CD8-positive, alpha-beta memory T cell (primary cell): ENCODE data around the gene SCGB3A2. TPM values are rescaled to one million over a fixed set of nuclear protein-coding genes. Genes with fewer than 3 reads are reported as not detected.

ENCODE experiments used
- CTCF ChIA-PET: fragments of 350-600 bp; sonication (Branson Sonifier 250); formaldehyde crosslinking; loops from one replicate; lab custom pipeline; 2021; ENCODE audit warnings: antibody characterized with exemption; lab: Charles Lee
- POLR2A ChIA-PET: fragments of 350-600 bp; sonication (Branson Sonifier 250); formaldehyde crosslinking; loops from one replicate; lab custom pipeline; 2021; ENCODE audit warnings: antibody characterized with exemption; lab: Charles Lee
- DNase-seq, 5 donors: peaks; one replicate each; pipeline versions ENCODE4 v3.0.0 to v3.0.0-alpha.2; 2020 to 2022; ENCODE audit warnings: mixed read lengths in 1 of 5
- H3K27ac ChIP-seq: one replicate; pipeline ENCODE4 v1.7.0; 2013; ENCODE audit warnings: low read depth, mild to moderate bottlenecking, low read length, moderate library complexity
- H3K27me3 ChIP-seq: 2 replicates; pipeline ENCODE4 v1.7.0; 2013; ENCODE audit warnings: low read length, mild to moderate bottlenecking; ENCODE audit not compliant: insufficient read depth, poor library complexity, severe bottlenecking
- H3K36me3 ChIP-seq: 2 replicates; pipeline ENCODE4 v1.7.0; 2013; ENCODE audit warnings: mild to moderate bottlenecking, low read length, moderate library complexity; ENCODE audit not compliant: insufficient read depth
- H3K4me1 ChIP-seq: 2 replicates; pipeline ENCODE4 v1.7.0; 2013; ENCODE audit warnings: mild to moderate bottlenecking, low read length, moderate library complexity; ENCODE audit not compliant: insufficient read depth
- H3K4me3 ChIP-seq: 2 replicates; pipeline ENCODE4 v1.7.0; 2013; ENCODE audit warnings: mild to moderate bottlenecking, low read length
- H3K9me3 ChIP-seq: 2 replicates; pipeline ENCODE4 v1.7.0; 2013; ENCODE audit warnings: mild to moderate bottlenecking, low read length
- H3K27ac Mint-ChIP-seq, 8 donors: one replicate each; pipeline ENCODE4 v1.8.0; 2020 to 2021; ENCODE audit warnings: mixed read lengths in 8 of 8, mild to moderate bottlenecking in 6 of 8, inconsistent platforms in 3 of 8, moderate library complexity in 3 of 8
- H3K27me3 Mint-ChIP-seq, 2 donors: one replicate each; pipeline ENCODE4 v1.8.0; 2020 to 2021; ENCODE audit warnings: mixed read lengths in 2 of 2, mild to moderate bottlenecking in 1 of 2, moderate library complexity in 1 of 2
- H3K36me3 Mint-ChIP-seq, 3 donors: one replicate each; pipeline ENCODE4 v1.8.0; 2020 to 2021; ENCODE audit warnings: mixed read lengths in 3 of 3, inconsistent platforms in 1 of 3, mild to moderate bottlenecking in 1 of 3
- H3K4me1 Mint-ChIP-seq, 3 donors: one replicate each; pipeline ENCODE4 v1.8.0; 2020 to 2021; ENCODE audit warnings: mixed read lengths in 3 of 3, inconsistent platforms in 1 of 3, mild to moderate bottlenecking in 1 of 3
- H3K4me3 Mint-ChIP-seq, 7 donors: one replicate each; pipeline ENCODE4 v1.8.0; 2020 to 2021; ENCODE audit warnings: mixed read lengths in 7 of 7, mild to moderate bottlenecking in 6 of 7, moderate library complexity in 4 of 7, inconsistent platforms in 2 of 7
- H3K9me3 Mint-ChIP-seq, 5 donors: one replicate each; pipeline ENCODE4 v1.8.0; 2020 to 2022; ENCODE audit warnings: mixed read lengths in 5 of 5, mild to moderate bottlenecking in 3 of 5, moderate library complexity in 2 of 5, inconsistent platforms in 1 of 5
- polyA plus RNA-seq: library from polyadenylated mRNA; unstranded; fragments of 300-500 nt; fragmentation: Illumina TruSeq; gene quantifications from one replicate; pipeline ENCODE4 v1.2.3, GENCODE V29; 2021
- total RNA-seq, 2 experiments: library from RNA; stranded (reverse); gene quantifications; one replicate each; pipeline ENCODE4 v1.2.3, GENCODE V29; 2021

The SCGB3A2 gene
- total and polyA plus RNA-seq, 3 experiments from 2014 or later = not detected

- no peak for DNase-seq
- no peaks in the 10 kb centered on the region for H3K27me3 ChIP-seq
- H3K4me1 ChIP-seq = no peaks in the 10 kb centered on the region
- no peaks in the 10 kb centered on the region for H3K36me3 ChIP-seq
- H3K4me3 ChIP-seq = no peak overlapping the region
- CTCF ChIA-PET = no interaction called here
- Mint-ChIP-seq H3K27me3 (peaks cover 1 to 24% of the 10 kb centered on the region in 2 donors), H3K4me1 (peaks cover 0 to 5% (median 0%) of the 10 kb centered on the region in 3 donors), H3K9me3 (no peaks in the 10 kb centered on the region), H3K27ac (no peak overlapping the region), H3K4me3 (no peak overlapping the region), H3K36me3 (no peaks in the 10 kb centered on the region)
- H3K27ac ChIP-seq = no peak overlapping the region
- POLR2A ChIA-PET = no interaction called here
- H3K9me3 ChIP-seq = no peaks in the 10 kb centered on the region
Observed at GRCh38 chr5:147856801-147857200, 21.7 kb upstream of the SCGB3A2 start.

DNA sequence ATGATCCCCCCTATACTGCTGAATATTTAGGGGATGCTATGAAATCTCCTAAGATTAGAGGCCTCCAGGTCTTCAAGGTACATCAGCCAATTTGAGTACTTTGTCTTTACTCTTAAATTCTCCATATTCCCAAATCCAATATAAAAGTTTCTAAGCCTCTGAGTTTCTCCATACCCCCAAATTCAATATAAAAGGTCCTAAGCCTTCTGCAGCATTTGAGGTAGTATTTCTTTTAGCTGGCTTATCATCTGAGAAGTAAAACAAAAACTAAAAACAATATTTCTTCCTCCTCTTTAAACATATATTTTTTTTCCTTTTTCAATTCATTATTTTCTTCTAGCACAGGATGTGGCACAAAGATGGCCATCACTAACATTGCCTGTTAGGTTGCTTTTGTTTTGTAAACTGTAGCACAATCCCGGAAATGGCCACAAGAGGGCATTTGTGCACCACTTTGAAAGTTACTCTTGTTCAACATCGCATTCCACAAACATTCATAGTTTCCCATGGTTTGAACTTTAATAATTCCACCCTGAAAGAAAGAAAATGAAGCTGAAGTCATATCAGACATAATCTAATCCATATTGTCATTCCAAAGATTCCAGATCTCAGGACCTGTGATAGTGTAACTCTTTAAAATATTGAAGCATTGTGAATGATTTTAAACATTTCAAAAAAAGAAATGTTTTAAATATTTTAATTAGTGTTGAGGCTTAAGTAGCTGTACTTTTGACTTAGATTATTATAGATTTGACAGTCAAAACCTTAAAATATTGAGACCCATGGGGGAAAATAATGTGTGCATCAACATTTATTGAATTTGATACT lies 21.0 kb upstream of the SCGB3A2 start:
- Mint-ChIP-seq H3K27me3 (peaks cover 1 to 24% of the 10 kb centered on the region in 2 donors), H3K9me3 (no peaks in the 10 kb centered on the region), H3K4me1 (peaks cover 0 to 5% (median 0%) of the 10 kb centered on the region in 3 donors), H3K36me3 (no peaks in the 10 kb centered on the region), H3K27ac (no peak overlapping the region), H3K4me3 (no peak overlapping the region)
- POLR2A ChIA-PET = no interaction called here
- H3K27ac ChIP-seq = no peak overlapping the region
- peak in 3 of 5 donors; percentile 10 to 49 (median 23) for DNase-seq
- H3K27me3 ChIP-seq = no peaks in the 10 kb centered on the region
- no peak overlapping the region for H3K4me3 ChIP-seq
- no peaks in the 10 kb centered on the region for H3K9me3 ChIP-seq
- H3K36me3 ChIP-seq = no peaks in the 10 kb centered on the region
- no peaks in the 10 kb centered on the region for H3K4me1 ChIP-seq
- CTCF ChIA-PET = interaction anchor here (1.3 kb wide), 1 partner anchor 13 kb away, joined by 5 read pairs; no protein-coding TSS in a partner anchor

DNA sequence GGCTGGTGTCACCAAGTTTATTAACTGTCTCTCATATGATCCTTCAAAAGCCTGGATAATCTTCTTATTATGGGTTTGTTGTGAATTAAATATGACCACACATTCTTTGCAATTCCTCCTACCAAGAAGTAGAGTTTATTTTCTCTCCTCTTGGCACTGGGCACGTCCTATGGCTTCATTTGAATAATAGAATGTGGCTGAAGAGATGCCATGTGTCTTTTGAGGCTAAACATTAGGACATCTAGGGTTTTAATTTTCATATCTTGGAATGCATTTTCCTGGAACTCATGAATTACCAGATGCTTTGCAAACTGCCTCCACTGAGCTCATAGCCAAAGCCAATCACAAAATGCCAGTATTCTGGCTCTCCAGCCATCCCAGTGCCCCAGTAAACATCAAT lies 19.9 kb upstream of the SCGB3A2 start:
- H3K4me3 ChIP-seq = no peak overlapping the region
- Mint-ChIP-seq H3K4me3 (no peak overlapping the region), H3K36me3 (no peaks in the 10 kb centered on the region), H3K4me1 (peaks cover 0 to 5% (median 0%) of the 10 kb centered on the region in 3 donors), H3K9me3 (no peaks in the 10 kb centered on the region), H3K27ac (no peak overlapping the region), H3K27me3 (peaks cover 1 to 21% of the 10 kb centered on the region in 2 donors)
- DNase-seq = no peak
- H3K27ac ChIP-seq = no peak overlapping the region
- POLR2A ChIA-PET = no interaction called here
- no peaks in the 10 kb centered on the region for H3K4me1 ChIP-seq
- no peaks in the 10 kb centered on the region for H3K27me3 ChIP-seq
- no peaks in the 10 kb centered on the region for H3K9me3 ChIP-seq
- CTCF ChIA-PET = interaction anchor here (1.3 kb wide), 1 partner anchor 14 kb away, joined by 5 read pairs; no protein-coding TSS in a partner anchor
- no peaks in the 10 kb centered on the region for H3K36me3 ChIP-seq

- Mint-ChIP-seq H3K4me1 (peaks cover 0 to 5% (median 0%) of the 10 kb centered on the region in 3 donors), H3K27ac (peak overlapping the region in 1 of 8 donors; percentile 63)
Observed at GRCh38 chr5:147859962-147860640, 18.4 kb upstream of the SCGB3A2 start.

GRCh38 chr5:147860641-147861025 lies 17.9 kb upstream of the SCGB3A2 start:
- H3K4me1 ChIP-seq = no peaks in the 10 kb centered on the region
- CTCF ChIA-PET = interaction anchor here (0.8 to 1.0 kb wide), 2 partner anchors 9 to 233 kb away, joined by 3 read pairs; no protein-coding TSS in a partner anchor
- Mint-ChIP-seq H3K27ac (peak overlapping the region in 1 of 8 donors; percentile 63), H3K9me3 (no peaks in the 10 kb centered on the region), H3K4me3 (no peak overlapping the region), H3K4me1 (peaks cover 0 to 5% (median 0%) of the 10 kb centered on the region in 3 donors), H3K27me3 (peaks cover 1 to 8% of the 10 kb centered on the region in 2 donors), H3K36me3 (no peaks in the 10 kb centered on the region)
- H3K9me3 ChIP-seq = no peaks in the 10 kb centered on the region
- H3K27ac ChIP-seq = no peak overlapping the region
- POLR2A ChIA-PET = no interaction called here
- H3K36me3 ChIP-seq = no peaks in the 10 kb centered on the region
- H3K4me3 ChIP-seq = no peak overlapping the region
- no peak for DNase-seq
- no peaks in the 10 kb centered on the region for H3K27me3 ChIP-seq

More at GRCh38 chr5:147859962-147860640, 18.4 kb upstream of the SCGB3A2 start:
- no peaks in the 10 kb centered on the region for H3K4me1 ChIP-seq
- Mint-ChIP-seq H3K27me3 (peaks cover 1 to 14% of the 10 kb centered on the region in 2 donors), H3K4me3 (no peak overlapping the region), H3K9me3 (no peaks in the 10 kb centered on the region), H3K36me3 (no peaks in the 10 kb centered on the region)
- H3K27ac ChIP-seq = no peak overlapping the region
- no peak for DNase-seq
- POLR2A ChIA-PET = no interaction called here
- H3K36me3 ChIP-seq = no peaks in the 10 kb centered on the region
- no peaks in the 10 kb centered on the region for H3K9me3 ChIP-seq
- CTCF ChIA-PET = interaction anchor here (0.8 to 1.0 kb wide), 2 partner anchors 8 to 232 kb away, joined by 3 read pairs; no protein-coding TSS in a partner anchor
- H3K27me3 ChIP-seq = no peaks in the 10 kb centered on the region
- H3K4me3 ChIP-seq = no peak overlapping the region

- Histone ChIP-seq H3K36me3 (no peaks in the 10 kb centered on the region), H3K27me3 (no peaks in the 10 kb centered on the region), H3K4me1 (no peaks in the 10 kb centered on the region), H3K4me3 (no peak overlapping the region), H3K9me3 (no peaks in the 10 kb centered on the region), H3K27ac (no peak overlapping the region)
- H3K27me3 Mint-ChIP-seq = peaks cover 0 to 11% of the 10 kb centered on the region in 2 donors
- H3K9me3 Mint-ChIP-seq = no peaks in the 10 kb centered on the region
- CTCF ChIA-PET = interaction anchor here (1.8 kb wide), 1 partner anchor 41 kb away, joined by 3 read pairs; no protein-coding TSS in a partner anchor
- no peak for DNase-seq
- no peak overlapping the region for H3K4me3 Mint-ChIP-seq
- H3K36me3 Mint-ChIP-seq = no peaks in the 10 kb centered on the region
- no peaks in the 10 kb centered on the region for H3K4me1 Mint-ChIP-seq
- POLR2A ChIA-PET = no interaction called here
- no peak overlapping the region for H3K27ac Mint-ChIP-seq
Observed at GRCh38 chr5:147863454-147864158, 14.9 kb upstream of the SCGB3A2 start.

DNA sequence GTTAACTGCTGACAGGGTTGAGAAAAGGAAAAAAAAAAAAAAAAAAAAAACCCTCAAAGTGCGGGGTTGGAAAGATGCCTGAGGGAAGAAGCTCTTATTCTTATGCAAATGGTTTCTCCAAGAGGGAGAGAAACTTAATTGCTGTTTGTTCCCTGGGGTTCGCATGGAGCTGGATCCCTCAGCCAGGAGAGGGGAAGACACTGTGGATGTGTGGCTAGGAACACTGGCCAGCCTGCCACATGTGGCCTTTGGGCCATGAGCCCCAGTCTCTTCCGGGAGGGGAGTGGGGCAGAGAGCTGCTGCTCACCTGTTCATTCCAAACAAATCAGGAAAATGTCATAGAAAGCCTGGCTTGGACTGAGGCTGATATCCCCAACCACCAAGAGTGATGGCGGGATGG lies 9.4 kb upstream of the SCGB3A2 start:
- Mint-ChIP-seq H3K4me1 (no peaks in the 10 kb centered on the region), H3K36me3 (no peaks in the 10 kb centered on the region), H3K4me3 (no peak overlapping the region), H3K27ac (no peak overlapping the region), H3K27me3 (peaks cover 1 to 6% of the 10 kb centered on the region in 2 donors), H3K9me3 (no peaks in the 10 kb centered on the region)
- no peak overlapping the region for H3K27ac ChIP-seq
- ChIA-PET POLR2A (no interaction called here), CTCF (no interaction called here)
- no peak overlapping the region for H3K4me3 ChIP-seq
- no peaks in the 10 kb centered on the region for H3K9me3 ChIP-seq
- H3K36me3 ChIP-seq = no peaks in the 10 kb centered on the region
- H3K4me1 ChIP-seq = no peaks in the 10 kb centered on the region
- no peaks in the 10 kb centered on the region for H3K27me3 ChIP-seq
- no peak for DNase-seq
